Measurements from ENCODE around the gene HILPDA. TPM values are rescaled to one million over a fixed set of nuclear protein-coding genes. Genes with fewer than 3 reads are reported as not detected.

Gene HILPDA
- total RNA-seq, 1 donor from 2014 or later, result 13.1 TPM

GRCh38 chr7:128419257-128419656 lies 36.4 kb upstream of the HILPDA start:
- TF ChIP-seq, protein P1, sequence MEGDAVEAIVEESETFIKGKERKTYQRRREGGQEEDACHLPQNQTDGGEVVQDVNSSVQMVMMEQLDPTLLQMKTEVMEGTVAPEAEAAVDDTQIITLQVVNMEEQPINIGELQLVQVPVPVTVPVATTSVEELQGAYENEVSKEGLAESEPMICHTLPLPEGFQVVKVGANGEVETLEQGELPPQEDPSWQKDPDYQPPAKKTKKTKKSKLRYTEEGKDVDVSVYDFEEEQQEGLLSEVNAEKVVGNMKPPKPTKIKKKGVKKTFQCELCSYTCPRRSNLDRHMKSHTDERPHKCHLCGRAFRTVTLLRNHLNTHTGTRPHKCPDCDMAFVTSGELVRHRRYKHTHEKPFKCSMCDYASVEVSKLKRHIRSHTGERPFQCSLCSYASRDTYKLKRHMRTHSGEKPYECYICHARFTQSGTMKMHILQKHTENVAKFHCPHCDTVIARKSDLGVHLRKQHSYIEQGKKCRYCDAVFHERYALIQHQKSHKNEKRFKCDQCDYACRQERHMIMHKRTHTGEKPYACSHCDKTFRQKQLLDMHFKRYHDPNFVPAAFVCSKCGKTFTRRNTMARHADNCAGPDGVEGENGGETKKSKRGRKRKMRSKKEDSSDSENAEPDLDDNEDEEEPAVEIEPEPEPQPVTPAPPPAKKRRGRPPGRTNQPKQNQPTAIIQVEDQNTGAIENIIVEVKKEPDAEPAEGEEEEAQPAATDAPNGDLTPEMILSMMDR (IDR thresholded peaks at IDR 0.05), result no peak
- H3K27me3 ChIP-seq (ENCODE audit: low read depth), result no peaks in the 10 kb centered on the region
- H3K9me3 ChIP-seq, result no peaks in the 10 kb centered on the region
- H3K4me1 ChIP-seq, result no peaks in the 10 kb centered on the region
- DNase-seq (no peak), ATAC-seq (no peak)
- H3K4me3 ChIP-seq, result no peak overlapping the region
- intact Hi-C loops (cut with DNase I), result no loop called here
- no peak overlapping the region for H3K27ac ChIP-seq
- no peaks in the 10 kb centered on the region for H3K36me3 ChIP-seq

- Histone ChIP-seq H3K9me3 (no peaks in the 10 kb centered on the region), H3K4me1 (no peaks in the 10 kb centered on the region), H3K27ac (no peak overlapping the region), H3K4me3 (no peak overlapping the region), H3K36me3 (no peaks in the 10 kb centered on the region), H3K27me3 (ENCODE audit: low read depth) (no peaks in the 10 kb centered on the region)
- intact Hi-C loops (cut with DNase I), result no loop called here
- DNase-seq (no peak), ATAC-seq (no peak)
- TF ChIP-seq, protein P1 (IDR thresholded peaks at IDR 0.05), result no peak
These were observed 34.9 kb upstream of the HILPDA start for GRCh38 chr7:128420773-128421172.

DNA sequence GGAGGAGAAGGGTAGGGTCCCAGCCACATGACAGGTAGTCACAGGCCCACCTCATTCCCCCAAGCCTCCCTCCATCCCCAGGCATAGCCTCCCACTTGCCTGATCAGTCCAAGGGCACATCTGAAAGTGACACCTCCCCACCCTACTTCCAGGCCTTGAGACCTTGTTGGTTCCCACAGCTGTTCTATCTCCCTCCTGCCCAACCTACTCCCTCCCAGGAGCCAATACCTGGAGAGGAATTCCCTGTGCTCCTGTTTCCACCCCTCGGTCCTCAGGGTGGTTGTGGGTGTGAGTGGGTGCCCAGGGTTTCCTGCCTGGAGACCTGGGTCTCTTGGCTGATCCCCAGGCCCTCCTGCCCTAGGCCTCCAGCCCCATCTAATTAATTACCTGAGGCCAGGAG lies 34.3 kb upstream of the HILPDA start:
- H3K27me3 ChIP-seq (ENCODE audit: low read depth), result no peaks in the 10 kb centered on the region
- intact Hi-C loops (cut with DNase I), result no loop called here

GRCh38 chr7:128422037-128422436 lies 33.6 kb upstream of the HILPDA start:
- H3K27ac ChIP-seq, result no peak overlapping the region
- no peaks in the 10 kb centered on the region for H3K27me3 ChIP-seq (ENCODE audit: low read depth)
- H3K4me3 ChIP-seq, result no peak overlapping the region
- DNase-seq, result no peak
- TF ChIP-seq, protein P1 (IDR thresholded peaks at IDR 0.05), result no peak
- H3K9me3 ChIP-seq, result no peaks in the 10 kb centered on the region
- intact Hi-C loops (cut with DNase I), result no loop called here
- no peaks in the 10 kb centered on the region for H3K36me3 ChIP-seq
- no peak for ATAC-seq
- H3K4me1 ChIP-seq, result no peaks in the 10 kb centered on the region

More for the DNA sequence above, 34.3 kb upstream of the HILPDA start:
- ATAC-seq (no peak), DNase-seq (no peak)
- no peaks in the 10 kb centered on the region for H3K36me3 ChIP-seq
- H3K9me3 ChIP-seq, result no peaks in the 10 kb centered on the region
- H3K27ac ChIP-seq, result no peak overlapping the region
- TF ChIP-seq, protein P1 (IDR thresholded peaks at IDR 0.05), result no peak
- no peak overlapping the region for H3K4me3 ChIP-seq
- H3K4me1 ChIP-seq, result no peaks in the 10 kb centered on the region

DNA sequence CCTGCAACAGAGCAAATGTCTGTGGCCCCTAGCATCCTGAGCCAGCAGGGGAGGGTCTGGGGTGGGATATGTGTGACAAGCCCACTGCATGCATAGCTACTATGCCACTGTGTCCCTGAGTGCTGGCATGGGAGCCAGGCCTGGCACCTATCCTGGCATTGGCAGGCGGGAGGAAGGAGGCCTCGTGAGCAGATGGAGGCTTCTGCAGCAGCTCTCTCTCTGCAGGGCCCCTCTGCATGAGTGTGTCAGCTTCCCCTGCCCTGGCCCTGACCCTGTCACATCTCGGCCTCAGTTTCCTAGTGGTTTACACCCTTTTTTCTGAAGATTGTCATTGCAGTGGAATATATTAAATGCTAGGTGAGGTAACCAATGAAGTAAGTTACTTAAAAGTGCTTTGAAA lies 32.8 kb upstream of the HILPDA start:
- H3K9me3 ChIP-seq, result no peaks in the 10 kb centered on the region
- no peaks in the 10 kb centered on the region for H3K4me1 ChIP-seq
- no peak for ATAC-seq
- no peak overlapping the region for H3K27ac ChIP-seq
- H3K4me3 ChIP-seq, result no peak overlapping the region
- H3K27me3 ChIP-seq (ENCODE audit: low read depth), result no peaks in the 10 kb centered on the region
- TF ChIP-seq, protein P1 (IDR thresholded peaks at IDR 0.05), result no peak
- intact Hi-C loops (cut with DNase I), result no loop called here
- no peak for DNase-seq
- H3K36me3 ChIP-seq, result no peaks in the 10 kb centered on the region
